Bronchial epithelial cell (primary cell): ENCODE data around the gene CNOT1. TPM values are rescaled to one million over a fixed set of nuclear protein-coding genes. Genes with fewer than 3 reads are reported as not detected.

Experiments
- DNase-seq: peaks from one replicate; pipeline ENCODE4 v3.0.0-alpha.2; 2010; ENCODE audit warnings: low read depth
- FAIRE-seq: peaks from 2 replicates; lab custom pipeline; 2011; peaks lifted over from hg19 to GRCh38; lab: Jason Lieb, UNC
- H3K27me3 ChIP-seq: 2 replicates; pipeline ENCODE4 v1.5.1; 2011; ENCODE audit warnings: low read length; ENCODE audit not compliant: control insufficient read depth, insufficient read depth
- H3K36me3 ChIP-seq: 2 replicates; pipeline ENCODE4 v1.5.1; 2011; ENCODE audit warnings: low read length; ENCODE audit not compliant: control insufficient read depth, insufficient read depth
- H3K4me3 ChIP-seq: 2 replicates; pipeline ENCODE4 v1.5.1; 2011; ENCODE audit warnings: mild to moderate bottlenecking, low read depth, low read length, control low read depth
- total RNA-seq: library from RNA; depleted of rRNA; stranded (reverse); fragments of >200 nt; gene quantifications from 2 replicates; pipeline ENCODE4 v1.2.1, GENCODE V29; 2014
- TF ChIP-seq, protein P1 (sequence below): IDR thresholded peaks from 2 replicates; pipeline ENCODE4 v1.5.1; 2011; ENCODE audit warnings: mild to moderate bottlenecking, moderate library complexity, low read length, control low read depth, inconsistent platforms; ENCODE audit not compliant: insufficient read depth, severe bottlenecking

The CNOT1 gene
- total RNA-seq, 1 donor from 2014 or later, result 113 TPM

DNA sequence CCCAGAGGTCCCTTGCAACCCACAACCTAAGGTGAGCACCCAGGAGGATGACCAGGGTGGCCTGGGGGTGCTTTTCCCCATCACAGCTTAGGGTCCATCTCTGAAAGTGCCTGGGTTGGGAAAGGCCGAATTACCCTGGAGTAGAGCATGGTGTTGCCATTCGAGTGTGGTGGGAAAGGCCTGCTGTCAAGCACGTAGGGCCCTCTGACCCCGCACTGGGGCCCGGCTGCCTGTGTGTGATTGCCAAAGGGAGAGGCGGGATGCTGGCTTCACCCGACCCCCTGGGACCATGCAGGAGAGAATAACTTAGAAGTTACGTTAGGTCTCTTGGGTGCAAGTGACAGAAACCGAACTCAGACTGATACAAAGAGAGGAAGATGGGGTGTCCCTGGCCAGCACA is 157.4 kb downstream of the CNOT1 start:
- TF ChIP-seq, protein P1, sequence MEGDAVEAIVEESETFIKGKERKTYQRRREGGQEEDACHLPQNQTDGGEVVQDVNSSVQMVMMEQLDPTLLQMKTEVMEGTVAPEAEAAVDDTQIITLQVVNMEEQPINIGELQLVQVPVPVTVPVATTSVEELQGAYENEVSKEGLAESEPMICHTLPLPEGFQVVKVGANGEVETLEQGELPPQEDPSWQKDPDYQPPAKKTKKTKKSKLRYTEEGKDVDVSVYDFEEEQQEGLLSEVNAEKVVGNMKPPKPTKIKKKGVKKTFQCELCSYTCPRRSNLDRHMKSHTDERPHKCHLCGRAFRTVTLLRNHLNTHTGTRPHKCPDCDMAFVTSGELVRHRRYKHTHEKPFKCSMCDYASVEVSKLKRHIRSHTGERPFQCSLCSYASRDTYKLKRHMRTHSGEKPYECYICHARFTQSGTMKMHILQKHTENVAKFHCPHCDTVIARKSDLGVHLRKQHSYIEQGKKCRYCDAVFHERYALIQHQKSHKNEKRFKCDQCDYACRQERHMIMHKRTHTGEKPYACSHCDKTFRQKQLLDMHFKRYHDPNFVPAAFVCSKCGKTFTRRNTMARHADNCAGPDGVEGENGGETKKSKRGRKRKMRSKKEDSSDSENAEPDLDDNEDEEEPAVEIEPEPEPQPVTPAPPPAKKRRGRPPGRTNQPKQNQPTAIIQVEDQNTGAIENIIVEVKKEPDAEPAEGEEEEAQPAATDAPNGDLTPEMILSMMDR, result no peak
- DNase-seq (no peak), FAIRE-seq (no peak)
- Histone ChIP-seq H3K36me3 (no peaks in the 10 kb centered on the region), H3K27me3 (peaks cover 7% of the 10 kb centered on the region), H3K4me3 (no peak overlapping the region)

DNA sequence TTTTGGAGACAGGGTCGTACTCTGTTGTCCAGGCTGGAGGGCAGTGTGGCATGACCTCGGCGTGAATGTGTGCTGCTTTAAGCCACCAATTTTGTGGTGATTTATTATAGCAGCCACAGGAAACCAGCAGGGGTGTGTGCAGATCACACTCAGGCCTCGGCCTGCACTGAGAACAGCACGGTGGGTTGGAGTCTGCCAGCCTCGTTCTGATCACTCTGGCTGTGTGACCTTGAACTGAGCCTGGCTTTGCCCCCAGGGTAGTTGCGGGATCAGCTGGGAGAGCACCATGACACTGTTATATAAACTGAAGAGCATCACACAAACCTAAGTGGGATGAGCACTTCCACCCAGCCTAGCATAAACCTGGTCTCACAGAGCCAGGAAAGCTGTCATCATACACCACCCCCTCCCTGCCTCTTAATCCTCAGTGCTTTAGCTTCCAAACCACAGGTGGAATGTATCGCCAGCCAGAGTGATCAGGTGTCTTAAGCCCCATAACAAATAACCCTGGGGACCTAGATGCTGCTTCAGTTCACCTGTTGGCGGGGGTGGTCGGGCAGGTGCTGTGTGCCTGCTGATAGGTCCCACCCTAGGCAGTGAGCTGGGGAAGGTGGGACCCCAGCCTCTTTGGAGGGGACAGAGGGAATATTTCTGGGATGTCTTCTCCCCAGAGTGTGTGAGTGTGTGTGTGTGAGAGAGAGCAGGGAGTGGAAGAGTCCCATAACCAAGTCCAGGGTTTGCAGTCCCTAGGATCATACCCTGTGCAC is 158.2 kb downstream of the CNOT1 start:
- no peak overlapping the region for H3K4me3 ChIP-seq
- TF ChIP-seq, protein P1, result no peak
- H3K27me3 ChIP-seq, result peaks cover 10% of the 10 kb centered on the region
- FAIRE-seq (peak; percentile 40), DNase-seq (no peak)
- no peaks in the 10 kb centered on the region for H3K36me3 ChIP-seq

Other genes starting within 250 kb of the CNOT1 start
- 1.1 and 1.8 TPM in 2 replicates for gene GINS3, start 237.4 kb downstream of the CNOT1 start, total RNA-seq
- gene NDRG4, start 129.7 kb downstream of the CNOT1 start, total RNA-seq, result 2.6 and 2.8 TPM in 2 replicates
- gene SETD6, start 114.3 kb downstream of the CNOT1 start, total RNA-seq, result 18.6 and 23.2 TPM in 2 replicates
- 23.4 and 27.9 TPM in 2 replicates for gene SLC38A7, start 54.9 kb upstream of the CNOT1 start, total RNA-seq
- gene GOT2, start 104.5 kb upstream of the CNOT1 start, total RNA-seq, result 30.3 and 31.3 TPM in 2 replicates